ENCODE measurements around the gene PDE2A. TPM values are rescaled to one million over a fixed set of nuclear protein-coding genes. Genes with fewer than 3 reads are reported as not detected.

PDE2A gene
- total RNA-seq, 2 experiments from 2014 or later = 4.0 to 4.5 TPM

GRCh38 chr11:72588421-72589410, 85.5 kb downstream of the PDE2A start:
- Mint-ChIP-seq H3K4me3 (peak overlapping the region; percentile 48), H3K27me3 (peaks cover 71% of the 10 kb centered on the region), H3K36me3 (ENCODE audit: low read depth) (no peaks in the 10 kb centered on the region), H3K9me3 (no peaks in the 10 kb centered on the region), H3K27ac (no peak overlapping the region), H3K4me1 (ENCODE audit: low read depth) (peaks cover 50% of the 10 kb centered on the region)
- H3K36me3 ChIP-seq (ENCODE audit: insufficient read depth, low read length) = no peaks in the 10 kb centered on the region
- CTCF ChIA-PET = interaction anchor here (0.5 kb wide), 1 partner anchor 642 kb away, joined by 3 read pairs; no protein-coding TSS in a partner anchor
- TF ChIP-seq CTCF (IDR thresholded peaks at IDR 0.05) = no peak
- intact Hi-C loops (cut with DNase I, micrococcal nuclease) = loop anchor here (5.0 kb wide), 3 partner anchors 259 to 654 kb away; no protein-coding TSS in a partner anchor
- POLR2A ChIA-PET = no interaction called here
- H3K4me1 ChIP-seq (ENCODE audit: insufficient read depth, low read length) = peaks cover 47% of the 10 kb centered on the region
- H3K9me3 ChIP-seq (ENCODE audit: control insufficient read depth in 1 of 2, insufficient read depth in 1 of 2, low read length in 2 of 2) = no peaks in the 10 kb centered on the region
- H3K4me3 ChIP-seq (ENCODE audit: low read length) = no peak overlapping the region
- DNase-seq (no peak), ATAC-seq (ENCODE audit: poor library complexity) (no peak)
- no peak overlapping the region for H3K27ac ChIP-seq (ENCODE audit: low read depth in 1 of 2, low read length in 2 of 2)
- peaks cover 23 to 28% of the 10 kb centered on the region in 2 experiments for H3K27me3 ChIP-seq (ENCODE audit: control insufficient read depth in 1 of 2, insufficient read depth in 2 of 2, low read length in 2 of 2)

GRCh38 chr11:72587696-72588095, 86.5 kb downstream of the PDE2A start:
- no peak overlapping the region for H3K27ac Mint-ChIP-seq
- Histone ChIP-seq H3K9me3 (ENCODE audit: control insufficient read depth in 1 of 2, insufficient read depth in 1 of 2, low read length in 2 of 2) (no peaks in the 10 kb centered on the region), H3K27ac (ENCODE audit: low read depth in 1 of 2, low read length in 2 of 2) (no peak overlapping the region), H3K4me3 (ENCODE audit: low read length) (no peak overlapping the region), H3K4me1 (ENCODE audit: insufficient read depth, low read length) (peaks cover 47% of the 10 kb centered on the region), H3K27me3 (ENCODE audit: control insufficient read depth in 1 of 2, insufficient read depth in 2 of 2, low read length in 2 of 2) (peaks cover 23 to 28% of the 10 kb centered on the region in 2 experiments), H3K36me3 (ENCODE audit: insufficient read depth, low read length) (no peaks in the 10 kb centered on the region)
- H3K4me3 Mint-ChIP-seq = no peak overlapping the region
- intact Hi-C loops (cut with DNase I, micrococcal nuclease) = loop anchor here (5.0 kb wide), 3 partner anchors 260 to 655 kb away; no protein-coding TSS in a partner anchor
- no peaks in the 10 kb centered on the region for H3K36me3 Mint-ChIP-seq (ENCODE audit: low read depth)
- H3K4me1 Mint-ChIP-seq (ENCODE audit: low read depth) = peaks cover 45% of the 10 kb centered on the region
- ATAC-seq (ENCODE audit: poor library complexity) = no peak
- DNase-seq = no peak
- POLR2A ChIA-PET = no interaction called here
- H3K27me3 Mint-ChIP-seq = peaks cover 64% of the 10 kb centered on the region
- CTCF ChIA-PET = no interaction called here
- no peak for TF ChIP-seq CTCF (IDR thresholded peaks at IDR 0.05)
- no peaks in the 10 kb centered on the region for H3K9me3 Mint-ChIP-seq

GRCh38 chr11:72586321-72587090, 87.7 kb downstream of the PDE2A start:
- H3K4me1 Mint-ChIP-seq (ENCODE audit: low read depth) = peaks cover 36% of the 10 kb centered on the region
- ChIA-PET POLR2A (no interaction called here), CTCF (interaction anchor here (1.0 to 1.6 kb wide), 3 partner anchors 55 to 115 kb away, joined by 3 to 6 read pairs (median 3); no protein-coding TSS in a partner anchor)
- ATAC-seq (ENCODE audit: poor library complexity) (no peak), DNase-seq (no peak)
- no peaks in the 10 kb centered on the region for H3K36me3 ChIP-seq (ENCODE audit: insufficient read depth, low read length)
- H3K4me3 Mint-ChIP-seq = no peak overlapping the region
- H3K4me1 ChIP-seq (ENCODE audit: insufficient read depth, low read length) = peaks cover 38% of the 10 kb centered on the region
- no peak overlapping the region for H3K4me3 ChIP-seq (ENCODE audit: low read length)
- no peak overlapping the region for H3K27ac Mint-ChIP-seq
- H3K27me3 ChIP-seq (ENCODE audit: control insufficient read depth in 1 of 2, insufficient read depth in 2 of 2, low read length in 2 of 2) = peaks cover 23 to 28% of the 10 kb centered on the region in 2 experiments
- H3K9me3 ChIP-seq (ENCODE audit: control insufficient read depth in 1 of 2, insufficient read depth in 1 of 2, low read length in 2 of 2) = no peaks in the 10 kb centered on the region
- H3K27ac ChIP-seq (ENCODE audit: low read depth in 1 of 2, low read length in 2 of 2) = no peak overlapping the region
- intact Hi-C loops (cut with DNase I, micrococcal nuclease) = loop anchor here (5.0 kb wide), 3 partner anchors 261 to 656 kb away; no protein-coding TSS in a partner anchor
- H3K9me3 Mint-ChIP-seq = no peaks in the 10 kb centered on the region
- no peak for TF ChIP-seq CTCF (IDR thresholded peaks at IDR 0.05)
- H3K27me3 Mint-ChIP-seq = peaks cover 52% of the 10 kb centered on the region
- H3K36me3 Mint-ChIP-seq (ENCODE audit: low read depth) = no peaks in the 10 kb centered on the region

Measured in CD4-positive, alpha-beta T cell (primary cell).